Sigmoid colon (tissue), 4 donors: ENCODE data around the gene NAALADL2.

ENCODE experiments used
- EP300 ChIP-seq, 4 donors: sonication (generic); formaldehyde crosslinking; IDR thresholded peaks; one replicate each; pipeline ENCODE4 v1.6.1; 2017; ENCODE audit warnings: antibody characterized with exemption in 4 of 4
- POLR2A ChIP-seq, 2 donors: fragments of 450-650 bp; IDR thresholded peaks; one replicate each; pipeline ENCODE4 v1.6.1; 2016; ENCODE audit warnings: antibody characterized with exemption in 2 of 2, mild to moderate bottlenecking in 2 of 2, moderate library complexity in 2 of 2
- POLR2AphosphoS5 ChIP-seq, 4 donors: sonication (generic); formaldehyde crosslinking; IDR thresholded peaks; one replicate each; pipeline ENCODE4 v1.6.1; 2017; ENCODE audit warnings: antibody characterized with exemption in 4 of 4
- TF ChIP-seq, protein P1 (sequence below), 4 experiments: fragments of 450-650 bp in 3 of 4; fragments of 200-600 bp in 1 of 4; IDR thresholded peaks; one replicate each; pipeline ENCODE4 v1.5.1; 2016 to 2019; ENCODE audit warnings: antibody characterized with exemption in 4 of 4, mild to moderate bottlenecking in 3 of 4, moderate library complexity in 2 of 4

DNA sequence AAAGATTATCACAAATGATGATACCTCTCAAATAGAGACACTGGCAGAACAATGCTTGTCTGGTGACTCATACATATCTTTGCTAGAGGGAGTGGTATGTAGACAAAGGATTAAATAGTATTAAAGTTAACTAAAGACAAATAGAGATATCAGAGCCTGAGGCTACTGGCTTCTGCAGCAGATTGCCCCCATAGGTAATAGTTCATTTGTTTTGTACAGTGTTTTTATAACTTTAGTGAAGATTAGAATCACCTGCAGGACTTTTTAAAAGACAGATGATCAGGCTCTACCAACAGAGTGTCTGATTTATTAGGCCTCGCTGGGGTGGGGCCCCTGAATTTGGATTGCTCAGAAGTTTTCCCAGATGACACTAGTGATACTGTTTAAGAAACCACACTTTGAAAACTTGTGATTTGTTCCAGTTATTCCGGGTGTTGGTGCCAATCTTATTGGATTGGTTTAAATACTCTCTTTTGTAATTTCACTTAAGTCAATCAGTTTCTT is 96.4 kb downstream of the NAALADL2 start:
- TF ChIP-seq, protein P1, sequence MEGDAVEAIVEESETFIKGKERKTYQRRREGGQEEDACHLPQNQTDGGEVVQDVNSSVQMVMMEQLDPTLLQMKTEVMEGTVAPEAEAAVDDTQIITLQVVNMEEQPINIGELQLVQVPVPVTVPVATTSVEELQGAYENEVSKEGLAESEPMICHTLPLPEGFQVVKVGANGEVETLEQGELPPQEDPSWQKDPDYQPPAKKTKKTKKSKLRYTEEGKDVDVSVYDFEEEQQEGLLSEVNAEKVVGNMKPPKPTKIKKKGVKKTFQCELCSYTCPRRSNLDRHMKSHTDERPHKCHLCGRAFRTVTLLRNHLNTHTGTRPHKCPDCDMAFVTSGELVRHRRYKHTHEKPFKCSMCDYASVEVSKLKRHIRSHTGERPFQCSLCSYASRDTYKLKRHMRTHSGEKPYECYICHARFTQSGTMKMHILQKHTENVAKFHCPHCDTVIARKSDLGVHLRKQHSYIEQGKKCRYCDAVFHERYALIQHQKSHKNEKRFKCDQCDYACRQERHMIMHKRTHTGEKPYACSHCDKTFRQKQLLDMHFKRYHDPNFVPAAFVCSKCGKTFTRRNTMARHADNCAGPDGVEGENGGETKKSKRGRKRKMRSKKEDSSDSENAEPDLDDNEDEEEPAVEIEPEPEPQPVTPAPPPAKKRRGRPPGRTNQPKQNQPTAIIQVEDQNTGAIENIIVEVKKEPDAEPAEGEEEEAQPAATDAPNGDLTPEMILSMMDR (IDR thresholded peaks at IDR 0.05) = no peak
- TF ChIP-seq POLR2AphosphoS5 (IDR thresholded peaks at IDR 0.05) = no peak
- TF ChIP-seq EP300 (IDR thresholded peaks at IDR 0.05) = no peak
- TF ChIP-seq POLR2A (IDR thresholded peaks at IDR 0.05) = no peak
